ENCODE data around the gene ALCAM. TPM values are rescaled to one million over a fixed set of nuclear protein-coding genes. Genes with fewer than 3 reads are reported as not detected.

ALCAM gene
- total RNA-seq, 4 donors from 2014 or later, result 8.0 to 98.4 (median 11.4) TPM

- ATAC-seq (ENCODE audit: low FRiP score) (no peak), DNase-seq (ENCODE audit: low spot score) (peak; percentile 23)
- TF ChIP-seq CTCF (IDR thresholded peaks at IDR 0.05), result no peak
Observed at GRCh38 chr3:105368566-105369499, 2.1 kb downstream of the ALCAM start.

GRCh38 chr3:105369500-105370371, 3.0 kb downstream of the ALCAM start:
- TF ChIP-seq CTCF (IDR thresholded peaks at IDR 0.05), result peak in 1 of 3 donors; percentile 15
- peak; percentile 57 for DNase-seq (ENCODE audit: low spot score)
- peak; percentile 30 for ATAC-seq (ENCODE audit: low FRiP score)

GRCh38 chr3:105373383-105373782, 6.7 kb downstream of the ALCAM start:
- DNase-seq (ENCODE audit: low spot score) (no peak), ATAC-seq (ENCODE audit: low FRiP score) (no peak)
- TF ChIP-seq CTCF (IDR thresholded peaks at IDR 0.05), result no peak

- TF ChIP-seq CTCF (IDR thresholded peaks at IDR 0.05), result no peak
- DNase-seq (ENCODE audit: low spot score) (no peak), ATAC-seq (ENCODE audit: low FRiP score) (no peak)
Observed at GRCh38 chr3:105375750-105376511, 9.2 kb downstream of the ALCAM start.

- DNase-seq (ENCODE audit: low spot score) (no peak), ATAC-seq (ENCODE audit: low FRiP score) (no peak)
- no peak for TF ChIP-seq CTCF (IDR thresholded peaks at IDR 0.05)
Observed at GRCh38 chr3:105377716-105378115, 11.0 kb downstream of the ALCAM start.

- DNase-seq (ENCODE audit: low spot score) (no peak), ATAC-seq (ENCODE audit: low FRiP score) (no peak)
- TF ChIP-seq CTCF (IDR thresholded peaks at IDR 0.05), result no peak
Observed at GRCh38 chr3:105385179-105385578, 18.5 kb downstream of the ALCAM start.
